Measurements from ENCODE around the gene BAIAP2L1.

Gene BAIAP2L1

GRCh38 chr7:98280296-98280695 lies 120.6 kb downstream of the BAIAP2L1 start:
- no peak for DNase-seq (ENCODE audit: low read depth in 2 of 3, low spot score in 2 of 3)

- no peak for DNase-seq (ENCODE audit: low read depth in 2 of 3, low spot score in 2 of 3)
These were observed 122.0 kb downstream of the BAIAP2L1 start for GRCh38 chr7:98278936-98279335.

- DNase-seq (ENCODE audit: low read depth in 2 of 3, low spot score in 2 of 3), result no peak
These were observed 122.5 kb downstream of the BAIAP2L1 start for GRCh38 chr7:98278408-98278807.

- no peak for DNase-seq (ENCODE audit: low read depth in 2 of 3, low spot score in 2 of 3)
These were observed 124.6 kb downstream of the BAIAP2L1 start for GRCh38 chr7:98276241-98276761.

- no peak for DNase-seq (ENCODE audit: low read depth in 2 of 3, low spot score in 2 of 3)
These were observed 133.6 kb downstream of the BAIAP2L1 start for GRCh38 chr7:98267303-98267702.

DNA sequence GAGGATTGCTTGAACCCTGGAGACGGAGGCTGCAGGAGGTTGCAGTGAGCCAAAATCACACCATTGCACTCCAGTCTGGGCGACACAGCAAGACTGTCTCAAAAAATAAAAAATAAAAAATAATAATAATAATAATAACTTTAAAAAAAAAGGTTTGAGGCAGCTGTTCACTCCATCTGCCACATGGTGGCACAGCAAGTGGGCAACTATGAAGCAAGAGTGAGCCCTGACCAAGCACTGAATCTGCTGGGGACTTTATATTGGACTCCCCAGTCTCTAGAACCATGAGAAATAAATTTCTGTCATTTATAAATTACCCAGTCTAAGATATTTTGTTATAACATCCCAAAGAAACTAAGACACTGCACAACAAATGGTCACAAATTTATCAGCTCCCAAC lies 134.1 kb downstream of the BAIAP2L1 start:
- DNase-seq (ENCODE audit: low read depth in 2 of 3, low spot score in 2 of 3), result no peak

DNA sequence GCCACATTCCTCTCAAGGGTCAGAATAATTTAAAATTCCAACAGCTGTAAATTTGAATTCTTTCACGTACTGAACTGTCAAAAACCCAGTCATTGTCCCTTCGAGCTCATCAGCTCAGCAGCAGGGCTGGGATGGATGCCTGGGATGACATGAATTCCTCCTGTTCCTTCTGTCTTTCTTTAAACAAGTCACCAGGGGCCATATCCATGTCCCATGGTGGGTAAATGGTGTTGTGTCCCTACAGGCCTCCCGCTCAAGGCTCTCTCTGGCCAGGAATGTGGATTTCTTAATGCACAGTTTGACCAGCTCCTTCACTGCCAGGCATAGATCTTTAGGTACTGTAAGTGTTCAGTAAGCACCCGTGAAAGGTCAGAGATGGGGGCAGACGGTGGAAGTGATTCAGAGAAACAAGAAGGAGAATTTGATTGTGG lies 135.0 kb downstream of the BAIAP2L1 start:
- no peak for DNase-seq (ENCODE audit: low read depth in 2 of 3, low spot score in 2 of 3)

DNA sequence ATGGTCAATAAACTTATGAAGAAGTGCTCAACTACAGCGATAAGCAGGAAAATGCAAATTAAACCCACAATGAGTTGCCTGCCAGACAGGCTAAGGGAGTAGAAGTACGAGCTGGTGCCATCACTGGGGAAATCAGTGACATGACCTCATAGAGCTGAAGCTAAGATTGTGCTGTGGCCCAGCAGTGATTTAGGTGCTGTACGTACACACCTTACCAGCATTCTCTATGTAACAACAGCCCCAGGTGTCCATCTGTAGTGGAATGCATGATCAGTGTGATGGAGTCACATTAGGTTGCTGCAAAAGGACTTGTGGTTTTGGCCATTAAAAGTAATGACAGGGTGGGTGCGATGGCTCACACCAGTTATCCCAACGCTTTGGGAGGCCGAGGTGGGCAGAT lies 143.2 kb downstream of the BAIAP2L1 start:
- DNase-seq (ENCODE audit: low read depth in 2 of 3, low spot score in 2 of 3), result no peak

GRCh38 chr7:98256431-98256830 lies 144.5 kb downstream of the BAIAP2L1 start:
- no peak for DNase-seq (ENCODE audit: low read depth in 2 of 3, low spot score in 2 of 3)

DNA sequence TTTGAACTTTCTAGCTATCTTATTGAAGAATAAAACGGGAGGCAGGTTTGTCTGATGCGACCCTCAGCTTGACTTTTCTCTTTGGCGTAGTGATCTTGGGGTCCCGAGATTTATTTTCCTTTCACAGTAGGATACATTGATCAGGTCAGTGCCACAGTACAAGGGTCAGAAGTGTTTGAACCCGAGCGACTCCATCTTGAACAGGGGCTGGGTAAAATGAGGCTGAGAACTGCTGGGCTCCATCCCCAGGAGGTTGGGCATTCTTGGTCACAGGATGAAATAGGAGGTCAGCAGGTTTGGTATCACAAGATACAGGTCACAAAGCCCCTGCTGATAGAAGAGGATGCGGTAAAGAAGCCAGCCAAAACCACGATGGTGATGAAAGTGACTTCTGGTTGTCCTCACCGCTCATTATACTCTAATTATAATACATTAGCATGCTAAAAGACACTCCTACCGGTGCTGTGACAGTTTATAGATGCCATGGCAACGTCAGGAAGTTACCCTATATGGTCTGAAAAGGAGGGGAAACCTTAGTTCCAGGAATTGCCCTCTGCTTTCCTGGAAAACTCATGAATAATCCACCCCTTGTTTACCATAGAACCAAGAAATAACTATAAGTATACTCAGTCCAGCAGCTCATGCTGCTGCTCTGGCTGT lies 145.8 kb downstream of the BAIAP2L1 start:
- DNase-seq (ENCODE audit: low read depth in 2 of 3, low spot score in 2 of 3), result no peak

- DNase-seq (ENCODE audit: low read depth in 2 of 3, low spot score in 2 of 3), result no peak
These were observed 146.4 kb downstream of the BAIAP2L1 start for GRCh38 chr7:98254516-98254915.

- no peak for DNase-seq (ENCODE audit: low read depth in 2 of 3, low spot score in 2 of 3)
These were observed 148.3 kb downstream of the BAIAP2L1 start for GRCh38 chr7:98252425-98253054.

GRCh38 chr7:98251601-98252424 lies 149.1 kb downstream of the BAIAP2L1 start, which contains the start of gene TECPR1:
TSS of gene TECPR1 (minus strand) at chr7:98252232. CDS start at chr7:98246146, 6,086 bp downstream.
- DNase-seq (ENCODE audit: low read depth in 2 of 3, low spot score in 2 of 3), result peak; percentile 67 to 85 (median 85)

GRCh38 chr7:98251231-98251600 lies 149.7 kb downstream of the BAIAP2L1 start:
- no peak for DNase-seq (ENCODE audit: low read depth in 2 of 3, low spot score in 2 of 3)

GRCh38 chr7:98250789-98251188 lies 150.1 kb downstream of the BAIAP2L1 start:
- DNase-seq (ENCODE audit: low read depth in 2 of 3, low spot score in 2 of 3), result peak in 2 of 3 experiments; percentile 12 to 21

DNA sequence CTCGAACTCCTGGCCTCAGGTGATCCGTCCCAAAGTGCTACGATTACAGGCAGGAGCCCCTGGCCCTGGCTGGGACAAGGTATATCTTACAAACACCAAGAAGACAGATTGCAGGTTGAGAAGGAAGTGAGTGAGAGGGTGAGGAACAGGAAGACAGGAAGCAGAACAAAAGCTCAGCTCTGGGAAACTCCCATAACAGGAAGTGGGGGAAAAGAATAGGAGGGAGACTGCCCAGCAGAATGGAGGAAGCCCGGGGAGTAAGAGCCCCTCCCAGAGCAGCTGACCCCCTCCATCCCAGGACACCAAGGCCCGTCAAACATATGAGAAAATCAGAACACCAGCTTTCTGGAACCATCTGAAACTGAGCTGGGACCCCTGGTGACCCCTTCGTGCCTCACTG lies 151.8 kb downstream of the BAIAP2L1 start:
- DNase-seq (ENCODE audit: low read depth in 2 of 3, low spot score in 2 of 3), result no peak

DNA sequence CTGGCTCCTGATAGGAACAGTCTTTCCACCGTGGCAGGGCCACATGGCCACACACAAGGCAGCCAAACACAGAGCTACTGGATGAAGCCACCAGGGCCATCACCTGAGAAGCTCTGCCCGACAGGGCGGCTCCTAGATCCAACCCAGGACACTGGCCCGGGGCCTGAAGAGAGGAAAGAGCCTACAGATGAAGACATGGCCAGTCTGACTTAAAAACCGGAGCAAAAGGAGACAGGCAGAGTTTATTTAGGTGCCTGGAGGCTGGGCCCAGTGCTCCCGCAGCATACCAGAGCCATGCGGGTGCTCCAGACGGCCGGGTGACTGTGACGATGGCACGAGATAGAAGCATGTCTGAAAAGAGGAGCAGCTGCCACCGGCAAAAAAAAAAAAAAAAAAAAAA lies 152.7 kb downstream of the BAIAP2L1 start:
- DNase-seq (ENCODE audit: low read depth in 2 of 3, low spot score in 2 of 3), result no peak

GRCh38 chr7:98244871-98245270 lies 156.0 kb downstream of the BAIAP2L1 start:
- no peak for DNase-seq (ENCODE audit: low read depth in 2 of 3, low spot score in 2 of 3)

- no peak for DNase-seq (ENCODE audit: low read depth in 2 of 3, low spot score in 2 of 3)
These were observed 158.0 kb downstream of the BAIAP2L1 start for GRCh38 chr7:98242934-98243333.

DNA sequence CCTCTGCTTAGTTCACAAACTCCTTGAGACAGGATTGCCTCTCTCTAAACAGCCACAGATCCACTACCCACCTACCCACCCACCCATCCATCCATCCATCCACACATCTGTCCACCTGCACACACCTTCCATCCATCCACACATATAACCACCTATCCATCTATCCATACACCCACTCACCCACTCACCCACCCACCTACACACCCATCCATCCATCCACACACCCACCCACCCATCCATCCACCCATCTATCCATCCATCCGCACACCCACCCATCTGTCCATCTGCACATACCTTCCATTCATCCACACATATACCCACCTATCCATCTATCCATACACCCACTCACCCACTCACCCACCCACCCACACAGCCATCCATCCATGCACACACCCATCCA lies 158.5 kb downstream of the BAIAP2L1 start:
- DNase-seq (ENCODE audit: low read depth in 2 of 3, low spot score in 2 of 3), result no peak

GRCh38 chr7:98241674-98242241 lies 159.1 kb downstream of the BAIAP2L1 start:
- DNase-seq (ENCODE audit: low read depth in 2 of 3, low spot score in 2 of 3), result no peak

Data from activated CD8-positive, alpha-beta memory T cell treated with anti-CD3 and anti-CD28 coated beads for 48 hours (primary cell).